Stimulated activated CD4-positive, alpha-beta T cell treated with anti-CD3 and anti-CD28 coated beads, Interleukin-1b, Interleukin-23, amount 100 ng/mL, for 24 hours (primary cell): ENCODE results near the gene PRR14L.
"Not testable (repeated sequence)": the region's sequence is repeated elsewhere in the genome, so short reads cannot be mapped to it uniquely, and the experiment has no call there.

ENCODE experiments used
- DNase-seq, 4 experiments: peaks; one replicate each; pipeline ENCODE4 v3.0.0-alpha.2; 2020; ENCODE audit warnings: low read depth in 4 of 4, low spot score in 1 of 4

PRR14L gene

DNA sequence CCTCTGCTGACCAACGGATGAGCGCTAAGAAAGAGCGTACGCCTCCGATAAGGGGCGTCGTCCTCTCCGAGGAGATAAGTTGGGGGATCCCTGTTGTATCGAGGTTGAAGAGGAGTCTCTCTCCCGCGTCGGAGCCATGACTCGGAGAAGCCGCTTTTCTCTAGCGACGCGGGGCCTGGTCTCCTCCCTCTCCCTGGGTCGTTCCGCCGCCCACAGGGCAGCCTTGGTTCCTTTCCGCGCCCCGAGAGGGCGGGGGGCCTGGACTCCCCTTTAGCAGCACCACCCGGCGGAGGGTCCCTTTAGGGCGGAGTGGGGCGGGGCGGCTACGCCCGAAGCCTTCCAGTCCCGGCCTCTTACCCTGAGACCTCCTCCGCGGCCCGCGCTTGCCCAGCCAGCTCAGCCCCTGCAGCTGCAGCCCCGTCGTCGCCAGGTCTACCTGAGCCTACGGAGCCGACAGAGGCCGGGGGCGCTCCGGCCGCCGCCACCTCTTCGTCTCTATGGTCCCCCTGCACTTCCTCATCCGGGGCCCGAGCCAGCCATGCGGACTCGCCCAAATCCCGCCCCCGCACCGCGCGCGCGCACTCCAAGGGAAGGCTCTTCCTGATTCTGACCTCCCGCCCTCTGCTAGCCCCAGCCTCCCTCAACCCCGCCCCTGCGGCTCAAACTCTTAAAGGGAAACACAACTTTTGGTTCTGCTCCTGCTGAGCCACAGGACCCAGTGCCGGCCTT is at the start of gene PRR14L:
PRR14L (minus strand) TSS at position 497 of the 729 bp plus-strand sequence. CDS start 11,272 bp downstream, outside the sequence.
- DNase-seq = peak; percentile 98 to 100 (median 99)

DNA sequence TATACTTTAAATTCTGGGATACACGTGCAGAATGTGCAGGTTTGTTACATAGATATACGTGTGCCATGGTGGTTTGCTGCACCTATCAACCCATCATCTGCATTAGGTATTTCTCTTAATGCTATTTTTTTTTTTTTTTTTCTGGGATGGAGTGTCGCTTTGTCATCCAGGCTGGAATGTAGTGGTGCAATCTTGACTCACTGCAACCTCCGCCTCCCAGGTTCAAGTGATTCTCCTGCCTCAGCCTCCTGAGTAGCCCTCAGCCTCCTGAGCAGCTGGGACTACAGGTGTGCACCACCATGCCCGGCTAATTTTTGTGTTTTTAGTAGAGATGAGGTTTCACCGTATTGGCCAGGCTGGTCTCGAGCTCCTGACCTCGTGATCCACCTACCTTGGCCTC is 49.4 kb upstream of the PRR14L start:
- not testable (repeated sequence) for DNase-seq

- DNase-seq = no peak
These were observed 40.3 kb upstream of the PRR14L start for GRCh38 chr22:31790240-31790639.

- no peak for DNase-seq
These were observed 39.9 kb upstream of the PRR14L start for GRCh38 chr22:31789803-31790202.

- DNase-seq = no peak
These were observed 26.3 kb upstream of the PRR14L start for GRCh38 chr22:31776231-31776630.

DNA sequence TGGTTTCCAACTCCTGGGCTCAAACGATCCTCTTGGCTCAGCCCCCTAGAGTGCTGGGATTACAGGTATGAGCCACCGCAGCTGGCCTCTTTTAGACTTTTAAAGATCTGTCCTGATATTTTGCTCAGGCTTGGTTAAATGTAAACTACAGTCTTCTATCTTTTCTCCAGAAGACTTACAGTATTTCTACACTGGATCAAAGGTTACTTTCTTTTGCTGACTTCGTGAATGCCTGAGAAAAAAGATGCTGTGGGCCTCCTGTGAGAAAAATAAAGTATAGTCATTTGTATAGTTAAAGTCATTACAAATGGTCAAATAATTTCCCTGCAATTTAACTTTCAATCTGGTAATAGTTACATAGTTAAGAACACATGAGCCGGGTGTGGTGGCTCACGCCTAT is 23.5 kb upstream of the PRR14L start:
- no peak for DNase-seq

DNA sequence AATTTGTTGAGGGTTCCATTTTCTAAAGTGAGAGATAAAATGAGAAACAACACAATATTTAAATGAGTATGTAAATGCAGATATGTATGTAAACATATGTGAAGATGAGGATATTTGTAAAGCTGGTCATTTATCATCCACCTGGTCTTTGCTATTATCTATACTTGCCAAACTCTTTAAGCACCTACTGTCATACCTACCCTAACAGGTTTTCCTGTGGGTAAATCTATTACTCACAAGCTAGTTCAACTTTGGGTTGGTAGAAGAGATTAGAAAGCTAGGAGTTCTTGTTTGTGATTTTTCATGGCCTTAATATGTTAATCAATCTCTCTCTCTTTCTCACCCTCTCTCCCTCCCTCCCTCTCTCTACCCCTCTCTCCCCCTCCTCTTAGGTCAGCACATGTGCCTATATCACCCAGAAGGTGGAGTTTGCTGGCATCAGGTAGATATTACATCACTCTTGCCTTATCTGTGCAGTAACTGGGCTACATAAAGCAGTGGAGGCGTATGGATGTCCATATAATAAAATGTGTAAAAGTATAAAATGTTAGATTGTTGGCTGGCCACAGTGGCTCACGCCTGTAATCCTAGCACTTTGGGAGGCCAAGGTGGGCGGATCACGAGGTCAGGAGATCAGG is 18.6 kb upstream of the PRR14L start:
- DNase-seq = no peak

GRCh38 chr22:31764785-31765184 is 14.9 kb upstream of the PRR14L start:
- DNase-seq = no peak

- not testable (repeated sequence) for DNase-seq
These were observed 8.9 kb upstream of the PRR14L start for GRCh38 chr22:31758860-31759259.

DNA sequence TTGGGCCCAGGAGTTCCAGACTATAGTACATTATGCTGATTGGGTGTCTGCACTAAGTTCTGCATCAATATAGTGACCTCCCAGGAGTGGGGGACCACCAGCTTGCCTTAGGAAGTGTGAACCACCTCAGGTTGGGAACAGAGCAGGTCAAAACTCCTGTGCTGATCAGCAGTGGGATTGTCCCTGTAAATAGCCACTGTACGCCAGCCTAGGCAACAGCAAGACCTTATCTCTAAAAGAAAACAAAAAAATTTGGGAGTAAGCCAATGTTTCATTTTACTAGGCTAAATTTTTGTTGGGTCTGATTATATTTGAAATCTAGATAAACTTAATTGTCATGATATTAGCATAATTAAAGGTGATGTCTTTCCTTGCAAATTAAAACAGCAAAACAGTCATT is 7.3 kb upstream of the PRR14L start:
- DNase-seq = no peak

- DNase-seq = no peak
These were observed 4.9 kb upstream of the PRR14L start for GRCh38 chr22:31754813-31755212.

DNA sequence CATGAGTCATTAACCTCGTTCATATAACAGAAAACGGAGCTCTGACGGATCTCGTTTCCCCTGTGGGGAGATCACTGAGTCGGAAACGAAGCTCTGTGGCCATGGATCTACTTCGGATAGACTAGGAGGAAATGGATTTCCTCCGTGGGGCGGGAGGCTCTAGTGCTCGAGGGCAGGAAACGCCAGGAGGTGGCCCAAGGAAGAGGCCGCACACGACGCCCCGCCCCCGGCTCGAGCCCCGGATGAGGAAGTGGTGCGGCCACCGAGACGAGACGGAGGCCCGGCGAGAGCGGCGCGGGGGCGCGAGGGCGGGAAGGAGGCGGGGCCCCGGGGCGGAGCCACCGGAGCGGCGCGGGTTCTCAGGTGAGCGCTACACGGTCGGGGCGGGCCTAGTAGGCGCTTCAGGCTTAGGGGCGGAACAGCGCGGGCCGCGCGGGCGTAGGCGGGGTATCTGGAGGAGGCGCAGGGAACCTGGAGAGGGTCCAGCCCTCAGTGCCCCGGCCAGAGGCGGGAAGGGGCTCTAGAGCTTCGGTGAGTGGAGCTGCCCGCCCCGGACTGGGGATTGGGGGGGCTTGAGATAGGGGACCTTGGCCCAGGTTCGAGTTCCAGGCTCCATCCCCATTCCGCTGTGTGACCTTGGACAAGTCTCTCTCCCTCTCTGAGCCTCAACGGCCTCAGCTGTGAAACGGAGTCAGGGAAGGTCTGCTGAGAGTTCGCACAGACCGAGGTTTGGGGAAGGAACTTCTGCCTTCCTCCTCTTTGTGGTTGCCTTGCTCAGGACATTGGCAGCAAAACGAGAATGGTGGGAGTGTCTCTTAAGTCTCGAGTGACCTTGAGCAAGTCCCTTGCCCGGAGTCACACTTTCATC is 3.9 kb upstream of the PRR14L start, which contains the start of gene DEPDC5:
DEPDC5 (plus strand) TSS at position 386 of the 868 bp plus-strand sequence. CDS start 903 bp downstream, outside the sequence.
- DNase-seq = peak; percentile 84 to 95 (median 94)

DNA sequence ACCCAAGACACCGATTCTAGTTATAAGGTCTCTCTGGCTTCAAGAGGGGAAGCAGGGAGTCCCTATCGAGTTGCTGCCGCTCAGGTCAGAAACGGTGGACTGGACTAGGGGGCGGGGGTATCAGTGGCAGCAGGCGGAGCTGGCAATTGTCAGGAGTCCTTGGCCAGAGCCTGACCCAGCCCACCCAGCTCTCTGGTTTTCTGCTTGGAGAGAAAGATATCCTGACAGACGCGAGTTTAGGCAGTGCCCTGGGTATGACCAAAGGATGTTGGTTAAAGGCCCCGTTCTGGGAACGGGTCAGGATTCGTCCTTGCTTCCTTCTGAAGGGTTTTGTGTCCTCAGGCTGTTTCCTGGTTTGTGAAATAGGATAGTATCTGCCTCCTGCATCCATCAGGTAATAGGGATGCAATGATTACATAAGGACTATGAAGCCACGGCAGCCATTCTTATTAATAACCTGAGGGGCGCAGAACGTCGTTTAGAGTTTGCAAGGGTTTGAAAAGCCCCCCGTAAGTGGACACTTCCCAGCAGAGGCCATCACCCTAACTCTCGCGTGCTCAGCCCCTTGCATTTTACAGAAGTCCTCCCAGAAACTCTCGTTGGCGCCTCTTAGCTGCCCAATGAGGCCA is 3.2 kb upstream of the PRR14L start:
- DNase-seq = no peak

- no peak for DNase-seq
These were observed 2.3 kb upstream of the PRR14L start for GRCh38 chr22:31752096-31752847.

DNA sequence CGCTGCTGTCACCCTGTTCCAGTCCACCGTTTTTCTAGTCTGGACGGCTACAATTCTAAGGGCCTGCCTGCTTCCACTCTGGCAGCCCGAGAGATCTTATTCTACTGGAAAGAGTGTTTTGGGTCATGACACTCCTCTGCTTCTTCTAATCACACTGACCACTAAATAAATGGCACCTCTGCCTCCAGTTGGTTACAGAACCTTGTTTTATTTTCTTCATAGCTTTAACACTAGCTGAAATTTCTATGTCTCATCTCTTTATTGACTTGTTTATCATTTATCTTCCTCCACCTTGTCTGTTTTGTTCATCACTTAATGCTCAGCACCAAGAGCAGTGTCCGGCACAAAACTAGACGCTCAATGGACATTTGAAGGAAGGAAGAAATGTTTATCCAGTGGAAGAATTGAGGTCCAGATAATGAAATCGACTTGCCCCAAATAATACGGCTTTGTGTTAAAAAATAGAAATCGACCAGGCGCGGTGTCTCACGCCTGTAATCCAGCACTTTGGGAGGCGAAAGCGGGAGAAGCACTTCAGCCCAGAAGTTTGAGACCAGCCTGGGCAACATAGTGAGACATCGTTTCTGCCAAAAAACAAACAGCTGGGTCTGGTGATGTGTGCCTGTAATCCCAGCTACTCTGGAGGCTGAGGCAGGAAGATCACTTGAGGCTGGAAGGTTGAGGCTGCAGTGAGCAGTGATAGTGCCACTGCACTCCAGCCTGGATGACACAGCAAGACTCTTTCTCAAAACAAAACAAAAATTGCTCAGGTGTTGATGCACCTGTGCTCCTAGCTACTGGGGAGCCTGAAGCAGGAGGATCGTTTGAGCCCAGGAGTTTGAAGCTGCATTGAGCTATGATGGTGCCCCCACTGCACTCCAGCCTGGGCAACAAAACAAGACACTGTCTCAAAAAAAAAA is 693 bp upstream of the PRR14L start:
- DNase-seq = no peak

DNA sequence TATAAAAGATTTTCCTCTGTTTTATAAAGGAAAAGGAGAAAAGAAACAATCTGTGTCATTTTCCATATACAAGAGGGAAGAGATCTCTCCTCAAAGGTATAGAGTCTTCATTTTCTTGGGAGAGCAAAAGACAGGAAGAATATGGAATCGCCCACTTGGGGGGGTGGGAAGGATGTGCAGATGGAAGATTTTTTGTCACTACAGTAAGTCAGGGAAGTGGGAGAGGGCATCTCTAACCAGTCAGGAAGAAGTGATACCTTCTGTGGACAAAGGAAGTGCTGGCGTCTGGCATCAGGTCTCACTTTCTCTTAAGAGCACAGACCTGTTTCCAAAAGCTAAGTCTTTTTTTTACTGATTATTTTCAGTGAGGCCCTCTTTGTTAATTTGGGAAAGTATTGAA is 1.4 kb downstream of the PRR14L start:
- DNase-seq = no peak

GRCh38 chr22:31747441-31747840 is 2.5 kb downstream of the PRR14L start:
- no peak for DNase-seq

DNA sequence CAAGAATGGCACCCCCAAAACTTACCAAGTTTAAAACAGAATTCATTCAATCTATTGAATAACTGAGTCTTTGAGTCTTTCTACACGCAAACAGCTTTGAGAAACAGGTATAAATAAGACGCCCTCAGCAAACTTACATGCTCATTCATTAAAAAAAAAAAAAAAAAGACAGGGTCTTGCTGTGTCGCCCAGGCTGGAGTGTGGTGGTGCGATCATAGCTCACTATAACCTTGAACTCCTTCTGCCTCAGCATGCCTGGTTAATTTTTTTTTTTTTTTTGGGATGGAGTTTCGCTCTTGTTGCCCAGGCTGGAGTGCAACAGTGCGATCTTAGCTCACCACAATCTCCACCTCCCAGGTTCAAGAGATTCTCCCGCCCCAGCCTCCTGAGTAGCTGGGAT is 6.1 kb downstream of the PRR14L start:
- DNase-seq = no peak

DNA sequence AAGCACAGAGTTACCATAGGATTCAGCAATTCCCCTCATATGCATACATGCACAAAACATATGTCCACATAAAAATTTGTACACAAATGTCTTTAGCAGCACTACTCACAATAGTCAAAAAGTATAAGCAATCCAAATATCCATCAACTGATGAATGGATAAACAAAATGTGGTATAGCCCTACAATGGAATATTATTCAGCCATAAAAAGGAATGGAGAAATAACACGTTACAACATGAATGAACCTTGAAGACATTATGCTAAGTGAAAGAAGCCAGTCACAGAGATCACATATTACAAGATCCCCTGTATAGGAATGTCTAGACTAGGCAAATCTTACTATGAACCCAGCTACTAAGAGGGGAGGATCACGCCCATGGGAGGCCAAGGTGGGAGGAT is 7.2 kb downstream of the PRR14L start:
- DNase-seq = no peak
